ENCODE results near the gene EGFL6. TPM values are rescaled to one million over a fixed set of nuclear protein-coding genes. Genes with fewer than 3 reads are reported as not detected.

Gene EGFL6
- total and polyA plus RNA-seq, 2 of the 4 experiments (the other 2 are of a cell fraction): not detected

- Histone ChIP-seq H2AFZ (replicated peaks; ENCODE audit: low read length, poor library complexity) (no peak overlapping the region), H3K27ac (ENCODE audit: insufficient read depth, low read length) (no peak overlapping the region), H2BK5ac (ENCODE audit: low read depth, low read length, poor library complexity, severe bottlenecking) (no peak overlapping the region), H4K8ac (ENCODE audit: low read depth in 2 of 2, low read length in 2 of 2) (no peak overlapping the region), H3K4me1 (ENCODE audit: control insufficient read depth, insufficient read depth, low read length) (peaks cover 2% of the 10 kb centered on the region; the same call in 1 of the 2 replicates), H2BK15ac (ENCODE audit: low read depth, low read length) (no peak overlapping the region), H3K36me3 (ENCODE audit: control insufficient read depth, insufficient read depth, low read length) (no peaks in the 10 kb centered on the region), H3K4ac (ENCODE audit: low read depth, low read length) (no peak overlapping the region), H3K18ac (ENCODE audit: low read depth, low read length) (no peak overlapping the region), H4K5ac (ENCODE audit: low read depth, low read length) (no peak overlapping the region), H2BK120ac (ENCODE audit: low read depth, low read length) (no peak overlapping the region), H2AK5ac (ENCODE audit: low read depth, low read length) (no peak overlapping the region), H3K4me3 (ENCODE audit: insufficient read depth, low read depth, low read length) (no peak overlapping the region), H3K9me1 (ENCODE audit: insufficient read depth, low read length) (no peaks in the 10 kb centered on the region), H3K9me3 (ENCODE audit: control insufficient read depth, insufficient read depth, low read length) (no peaks in the 10 kb centered on the region), H3K79me1 (ENCODE audit: low read depth in 1 of 2, low read length in 2 of 2) (no peaks in the 10 kb centered on the region), H3K4me2 (ENCODE audit: low read depth, low read length) (no peak overlapping the region), H2AK9ac (replicated peaks; ENCODE audit: low read depth, low read length, poor library complexity) (no peak overlapping the region), H3K23ac (ENCODE audit: low read depth, low read length) (no peak overlapping the region), H3K27me3 (ENCODE audit: control insufficient read depth, insufficient read depth, low read length) (peaks cover 10% of the 10 kb centered on the region), H2BK20ac (ENCODE audit: low read depth, low read length) (no peak overlapping the region), H3K9ac (ENCODE audit: low read depth, low read length) (no peak overlapping the region), H4K20me1 (ENCODE audit: insufficient read depth, low read length) (no peaks in the 10 kb centered on the region), H4K91ac (ENCODE audit: insufficient read depth, low read depth, low read length) (no peak overlapping the region), H3K14ac (replicated peaks; ENCODE audit: low read depth, low read length) (no peak overlapping the region), H3K56ac (ENCODE audit: extremely low read depth, insufficient read depth, low read length) (no peak overlapping the region)
- WGBS, 2 experiments (ENCODE audit: extremely low coverage in 2 of 2, insufficient read length in 1 of 2): 52% methylated on average over 3 of the region's 3 CpGs; no CpG with 5 or more reads in 1 of the 2 experiments
- DNase-seq (no peak), ATAC-seq (ENCODE audit: low read depth) (no peak)
- POLR2A ChIA-PET (ENCODE audit: unreplicated experiment): no interaction called here
- intact Hi-C loops (cut with micrococcal nuclease) (loop anchor here (5.0 kb wide), 1 partner anchor 84 kb away; no protein-coding TSS in a partner anchor), in situ Hi-C loops (cut with MboI; ENCODE audit: low sequenced_read_pairs) (no loop called here), dilution Hi-C loops (cut with HindIII; ENCODE audit: low sequenced_read_pairs, unreplicated experiment) (no loop called here)
- CTCF ChIA-PET: no interaction called here
- no TSS peak for BruUV-seq (replicated peaks)
- TF ChIP-seq, protein P1, sequence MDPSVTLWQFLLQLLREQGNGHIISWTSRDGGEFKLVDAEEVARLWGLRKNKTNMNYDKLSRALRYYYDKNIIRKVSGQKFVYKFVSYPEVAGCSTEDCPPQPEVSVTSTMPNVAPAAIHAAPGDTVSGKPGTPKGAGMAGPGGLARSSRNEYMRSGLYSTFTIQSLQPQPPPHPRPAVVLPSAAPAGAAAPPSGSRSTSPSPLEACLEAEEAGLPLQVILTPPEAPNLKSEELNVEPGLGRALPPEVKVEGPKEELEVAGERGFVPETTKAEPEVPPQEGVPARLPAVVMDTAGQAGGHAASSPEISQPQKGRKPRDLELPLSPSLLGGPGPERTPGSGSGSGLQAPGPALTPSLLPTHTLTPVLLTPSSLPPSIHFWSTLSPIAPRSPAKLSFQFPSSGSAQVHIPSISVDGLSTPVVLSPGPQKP (IDR thresholded peaks at IDR 0.05; ENCODE audit: borderline replicate concordance, low read depth, low read length): no peak
- TF ChIP-seq BHLHE40 (IDR thresholded peaks at IDR 0.05; ENCODE audit: low read depth, low read length) (no peak), CEBPB (IDR thresholded peaks at IDR 0.05; ENCODE audit: low read depth, low read length) (no peak), RCOR1 (IDR thresholded peaks at IDR 0.05; ENCODE audit: insufficient replicate concordance, low read length) (no peak), SMC3 (IDR thresholded peaks at IDR 0.05; ENCODE audit: low read depth, low read length) (no peak), MAZ (IDR thresholded peaks at IDR 0.05; ENCODE audit: borderline replicate concordance, low read depth, low read length) (no peak), POLR2A (IDR thresholded peaks at IDR 0.05; ENCODE audit: low read depth, low read length) (no peak), MAFK (IDR thresholded peaks at IDR 0.05; ENCODE audit: low read depth, low read length) (no peak), CTCF (conservative IDR thresholded peaks at IDR 0.05; ENCODE audit: low read depth, low read length) (no peak), FOS (IDR thresholded peaks at IDR 0.05; ENCODE audit: low read depth, low read length) (no peak), NFE2L2 (IDR thresholded peaks at IDR 0.05; ENCODE audit: low read depth, low read length) (no peak), MXI1 (IDR thresholded peaks at IDR 0.05; ENCODE audit: borderline replicate concordance, low read depth, low read length) (no peak)
- TF ChIP-seq, protein P2, sequence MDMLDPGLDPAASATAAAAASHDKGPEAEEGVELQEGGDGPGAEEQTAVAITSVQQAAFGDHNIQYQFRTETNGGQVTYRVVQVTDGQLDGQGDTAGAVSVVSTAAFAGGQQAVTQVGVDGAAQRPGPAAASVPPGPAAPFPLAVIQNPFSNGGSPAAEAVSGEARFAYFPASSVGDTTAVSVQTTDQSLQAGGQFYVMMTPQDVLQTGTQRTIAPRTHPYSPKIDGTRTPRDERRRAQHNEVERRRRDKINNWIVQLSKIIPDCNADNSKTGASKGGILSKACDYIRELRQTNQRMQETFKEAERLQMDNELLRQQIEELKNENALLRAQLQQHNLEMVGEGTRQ (IDR thresholded peaks at IDR 0.05; ENCODE audit: low read depth, low read length): no peak
Observed at GRCh38 chrX:13538414-13538813, 31.0 kb upstream of the EGFL6 start.

Measured in IMR-90 (cell line).